Karpas-422 (cell line): Measurements from ENCODE around the gene XCR1. TPM values are rescaled to one million over a fixed set of nuclear protein-coding genes. Genes with fewer than 3 reads are reported as not detected.

ENCODE experiments used
- DNase-seq: peaks from one replicate; pipeline ENCODE4 v3.0.0-alpha.2; 2015
- H2AFZ ChIP-seq: fragments of 200-600 bp; sonication (generic); 2 replicates; pipeline ENCODE4 v1.6.1; 2014; ENCODE audit warnings: antibody characterized with exemption, low read length, mixed read lengths
- H3K27ac ChIP-seq: fragments of 200-600 bp; sonication (generic); 2 replicates; pipeline ENCODE4 v1.5.1; 2014; ENCODE audit warnings: mild to moderate bottlenecking, low read length, moderate library complexity
- H3K27me3 ChIP-seq: fragments of 200-600 bp; sonication (generic); 2 replicates; pipeline ENCODE4 v1.6.1; 2014; ENCODE audit warnings: low read length, mixed read lengths
- H3K36me3 ChIP-seq: fragments of 200-600 bp; sonication (generic); 2 replicates; pipeline ENCODE4 v1.6.1; 2014; ENCODE audit warnings: low read length, mixed read lengths; ENCODE audit not compliant: insufficient read depth
- H3K4me1 ChIP-seq: fragments of 200-600 bp; sonication (generic); 2 replicates; pipeline ENCODE4 v1.6.1; 2014; ENCODE audit warnings: mild to moderate bottlenecking, low read length, mixed read lengths
- H3K4me2 ChIP-seq: fragments of 200-600 bp; sonication (generic); 2 replicates; pipeline ENCODE4 v1.6.1; 2014; ENCODE audit warnings: low read length, low read depth, mild to moderate bottlenecking; ENCODE audit not compliant: poor library complexity, severe bottlenecking
- H3K4me3 ChIP-seq: fragments of 200-600 bp; sonication (generic); 2 replicates; pipeline ENCODE4 v1.5.1; 2014; ENCODE audit warnings: mild to moderate bottlenecking, antibody characterized with exemption, low read length, mixed read lengths
- H3K79me2 ChIP-seq: fragments of 200-600 bp; sonication (generic); 2 replicates; pipeline ENCODE4 v1.6.1; 2014; ENCODE audit warnings: mild to moderate bottlenecking, low read length, mixed read lengths
- H3K9ac ChIP-seq: fragments of 200-600 bp; sonication (generic); 2 replicates; pipeline ENCODE4 v1.6.0; 2014; ENCODE audit warnings: low read length
- H3K9me2 ChIP-seq: fragments of 200-600 bp; sonication (generic), shearing (Covaris generic); replicated peaks from 2 replicates; pipeline ENCODE4 v1.6.0; 2014; ENCODE audit warnings: mild to moderate bottlenecking, low read length, moderate library complexity; ENCODE audit not compliant: insufficient read depth
- H3K9me3 ChIP-seq: fragments of 300-700, 200-600 bp; sonication (generic); 2 replicates; pipeline ENCODE4 v1.6.1; 2014; ENCODE audit warnings: low read length, mixed read lengths
- H4K20me1 ChIP-seq: fragments of 200-600 bp; sonication (generic); 2 replicates; pipeline ENCODE4 v1.6.1; 2014; ENCODE audit warnings: mild to moderate bottlenecking, antibody characterized with exemption, low read length, low read depth; ENCODE audit not compliant: insufficient read depth
- total RNA-seq: library from RNA; depleted of rRNA; stranded (reverse); fragments of >200 nt; shearing (Covaris generic); gene quantifications from 2 replicates; pipeline ENCODE4 v1.2.3, GENCODE V29; 2014; ENCODE audit warnings: low replicate concordance

XCR1 gene
- total RNA-seq, 1 experiment from 2014 or later = not detected

DNA sequence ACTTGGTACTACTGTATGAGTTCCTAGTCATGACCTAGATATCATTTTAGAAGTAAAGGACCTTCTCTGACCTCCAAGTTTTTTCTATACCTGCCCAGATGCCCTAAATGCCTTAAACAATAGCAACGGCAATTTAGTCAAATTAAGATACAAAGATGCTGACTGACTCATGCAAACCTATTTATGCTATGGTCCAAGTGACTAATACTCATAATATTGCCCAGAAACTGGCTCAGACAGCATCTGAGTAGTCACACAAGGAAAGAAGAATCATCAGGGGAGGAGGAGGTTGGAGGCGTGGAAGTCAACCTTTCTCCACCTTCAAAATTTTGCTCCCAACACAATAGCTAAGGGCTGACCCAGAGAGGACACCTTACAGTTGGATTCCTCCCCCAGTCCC, 38.5 kb downstream of the XCR1 start:
- Histone ChIP-seq H3K27me3 (no peaks in the 10 kb centered on the region), H3K9me3 (no peaks in the 10 kb centered on the region), H3K4me3 (no peak overlapping the region), H3K4me1 (peaks cover 19% of the 10 kb centered on the region), H4K20me1 (no peaks in the 10 kb centered on the region), H2AFZ (no peak overlapping the region), H3K9ac (no peak overlapping the region), H3K4me2 (no peak overlapping the region), H3K79me2 (peaks cover 85% of the 10 kb centered on the region), H3K9me2 (no peaks in the 10 kb centered on the region), H3K36me3 (no peaks in the 10 kb centered on the region), H3K27ac (no peak overlapping the region)
- no peak for DNase-seq

DNA sequence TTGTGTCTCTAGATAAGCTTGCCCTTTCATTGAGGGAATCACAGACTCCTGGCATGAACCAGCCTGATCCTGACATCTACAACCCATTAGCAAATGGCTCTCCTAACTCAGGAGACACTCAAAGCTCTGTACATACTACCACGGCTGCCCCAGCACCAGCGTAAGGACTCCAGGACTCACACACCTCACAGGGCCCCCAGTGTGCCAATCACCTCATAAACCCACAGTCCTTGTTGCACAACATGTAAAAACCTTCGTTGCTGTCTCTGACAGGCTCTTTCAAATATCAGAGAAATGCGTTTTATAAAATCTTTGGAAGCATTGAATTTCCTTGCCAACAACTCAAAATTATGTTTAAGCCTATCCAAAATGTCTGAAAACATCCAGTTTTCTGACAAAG, 38.9 kb downstream of the XCR1 start:
- Histone ChIP-seq H3K27me3 (no peaks in the 10 kb centered on the region), H3K4me2 (no peak overlapping the region), H3K27ac (no peak overlapping the region), H2AFZ (no peak overlapping the region), H3K4me1 (peaks cover 15% of the 10 kb centered on the region), H3K9ac (no peak overlapping the region), H3K36me3 (0 out of 2 replicates have a peak, but pooled peaks cover 3% of the 10 kb centered on the region), H3K9me3 (no peaks in the 10 kb centered on the region), H3K4me3 (no peak overlapping the region), H4K20me1 (no peaks in the 10 kb centered on the region), H3K79me2 (peaks cover 81% of the 10 kb centered on the region), H3K9me2 (no peaks in the 10 kb centered on the region)
- no peak for DNase-seq

DNA sequence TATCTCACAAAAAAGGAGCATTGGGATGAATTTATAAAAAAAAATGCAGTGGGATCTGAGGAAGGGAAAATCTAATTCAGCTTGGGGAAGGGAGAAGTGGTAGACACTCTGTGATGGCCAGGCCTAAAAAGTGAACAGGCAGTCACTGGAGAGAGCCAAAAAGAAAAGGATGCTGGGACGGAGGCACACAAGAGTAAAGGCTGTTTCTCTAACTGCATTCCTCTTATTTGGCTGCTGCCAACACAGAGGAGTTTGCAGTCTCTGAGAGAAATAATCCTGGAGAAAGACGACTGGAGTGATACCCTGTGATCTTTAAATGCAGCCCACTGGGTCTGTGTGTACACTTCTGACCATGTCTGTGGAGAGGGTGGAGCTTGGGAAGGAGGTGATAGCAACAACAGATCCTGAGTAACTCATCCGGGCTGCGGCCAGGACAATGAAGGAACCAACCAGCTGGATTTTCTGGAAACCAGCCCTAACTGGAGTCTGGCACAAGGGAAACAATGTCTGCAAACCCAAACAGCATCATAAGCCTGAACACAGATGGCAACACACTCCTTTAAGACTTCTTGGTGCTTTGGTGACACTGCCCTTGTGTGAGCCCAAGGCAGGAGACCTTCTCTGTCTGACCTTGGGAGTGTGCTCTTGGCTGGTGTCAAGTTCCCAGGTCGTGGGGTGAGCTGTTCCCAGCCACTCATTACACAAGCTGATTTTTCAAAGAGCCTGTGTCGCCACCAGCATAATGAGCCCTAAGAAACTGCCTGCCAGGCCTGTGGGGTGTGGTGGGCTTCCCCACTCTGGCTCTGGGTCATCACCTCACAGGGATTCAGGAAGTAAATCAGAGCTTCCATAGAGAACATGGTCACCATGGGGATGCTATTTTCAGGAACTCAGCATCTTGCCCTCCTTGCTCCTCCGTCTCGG, 39.7 kb downstream of the XCR1 start:
- Histone ChIP-seq H2AFZ (no peak overlapping the region), H3K9me2 (no peaks in the 10 kb centered on the region), H3K27ac (no peak overlapping the region), H3K4me2 (no peak overlapping the region), H3K79me2 (peaks cover 74% of the 10 kb centered on the region), H3K9me3 (no peaks in the 10 kb centered on the region), H3K36me3 (0 out of 2 replicates have a peak, but pooled peaks cover 3% of the 10 kb centered on the region), H3K9ac (no peak overlapping the region), H4K20me1 (no peaks in the 10 kb centered on the region), H3K27me3 (no peaks in the 10 kb centered on the region), H3K4me3 (no peak overlapping the region), H3K4me1 (peaks cover 7% of the 10 kb centered on the region)
- DNase-seq = no peak

DNA sequence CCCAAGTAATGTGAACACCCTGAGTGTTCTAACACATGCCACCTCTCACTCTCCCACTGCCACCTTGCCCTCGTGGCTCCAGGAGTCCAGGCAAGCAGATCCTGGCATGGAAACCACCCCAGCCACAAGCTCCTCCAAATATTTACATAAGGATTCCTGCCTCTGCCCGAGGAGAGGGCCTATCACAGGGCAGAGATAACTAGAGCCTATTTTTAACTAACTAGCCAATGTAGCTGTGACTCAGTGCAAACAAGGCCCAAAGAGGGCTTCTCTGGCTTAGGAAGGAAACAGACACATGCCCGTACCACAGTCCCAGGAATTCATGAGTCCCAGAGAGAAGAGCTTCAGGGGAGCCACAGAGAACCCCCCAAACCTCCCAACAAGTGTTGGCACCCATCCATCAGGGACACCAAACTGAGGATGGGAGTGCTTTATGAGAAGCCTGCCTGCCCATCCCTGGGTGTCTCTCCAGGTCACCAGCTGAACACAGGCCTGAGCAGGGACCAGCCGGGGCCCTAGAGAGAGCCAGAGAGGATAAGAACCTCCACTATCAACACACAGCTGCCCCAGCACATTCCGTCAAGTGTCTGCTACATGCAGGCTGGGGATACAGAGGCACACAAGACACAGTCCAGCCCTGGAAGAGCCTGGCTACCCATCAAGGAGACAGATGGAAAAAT, 40.8 kb downstream of the XCR1 start:
- Histone ChIP-seq H2AFZ (no peak overlapping the region), H3K27ac (no peak overlapping the region), H3K9me3 (no peaks in the 10 kb centered on the region), H3K79me2 (peaks cover 62% of the 10 kb centered on the region), H3K9me2 (no peaks in the 10 kb centered on the region), H3K4me2 (no peak overlapping the region), H4K20me1 (no peaks in the 10 kb centered on the region), H3K4me3 (no peak overlapping the region), H3K27me3 (no peaks in the 10 kb centered on the region), H3K36me3 (peaks cover 7% of the 10 kb centered on the region; the same call in 1 of the 2 replicates), H3K9ac (no peak overlapping the region), H3K4me1 (peaks cover 5% of the 10 kb centered on the region)
- no peak for DNase-seq

DNA sequence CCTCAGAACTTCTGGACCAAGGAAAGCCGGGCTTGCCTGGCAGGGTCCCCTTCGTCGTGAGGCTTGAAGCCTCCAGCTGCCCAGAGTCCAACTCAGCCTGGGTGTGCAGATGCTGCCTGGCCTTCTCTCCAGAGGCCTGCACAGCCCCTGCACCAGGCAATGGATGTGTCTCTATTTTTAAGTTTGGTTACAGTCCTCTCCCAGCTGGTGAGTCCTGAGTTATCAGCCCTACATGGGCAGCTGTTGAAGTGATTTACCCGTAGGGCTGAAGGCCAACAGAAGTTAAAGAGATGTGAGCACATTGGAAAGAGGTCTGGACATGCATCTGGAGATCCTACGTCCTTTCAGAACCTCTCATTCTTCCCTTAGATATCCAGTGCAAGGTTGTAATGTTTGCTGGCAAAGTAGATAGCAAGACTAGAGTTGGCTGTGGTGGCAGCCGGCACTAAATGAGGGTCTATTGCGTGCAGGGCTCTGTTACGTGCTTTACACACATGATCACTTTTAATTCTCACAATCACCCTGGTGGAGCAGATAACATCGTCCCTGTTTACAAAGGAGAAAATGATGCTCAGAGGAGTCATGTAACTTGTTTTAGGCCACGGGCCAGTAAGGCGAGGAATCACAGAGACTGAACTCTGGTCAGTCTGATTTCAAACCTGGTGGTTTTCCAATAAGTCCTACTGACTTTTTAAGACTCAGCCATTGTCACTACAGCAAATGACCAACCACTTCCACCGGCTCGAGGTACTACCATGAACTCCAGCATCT, 41.6 kb downstream of the XCR1 start:
- Histone ChIP-seq H3K4me3 (no peak overlapping the region), H3K9me2 (no peaks in the 10 kb centered on the region), H3K27me3 (no peaks in the 10 kb centered on the region), H3K79me2 (peaks cover 56% of the 10 kb centered on the region), H3K36me3 (peaks cover 12% of the 10 kb centered on the region; the same call in 1 of the 2 replicates), H3K9ac (no peak overlapping the region), H3K9me3 (no peaks in the 10 kb centered on the region), H4K20me1 (no peaks in the 10 kb centered on the region), H3K4me1 (peaks cover 12% of the 10 kb centered on the region), H2AFZ (no peak overlapping the region), H3K4me2 (no peak overlapping the region), H3K27ac (no peak overlapping the region)
- no peak for DNase-seq

DNA sequence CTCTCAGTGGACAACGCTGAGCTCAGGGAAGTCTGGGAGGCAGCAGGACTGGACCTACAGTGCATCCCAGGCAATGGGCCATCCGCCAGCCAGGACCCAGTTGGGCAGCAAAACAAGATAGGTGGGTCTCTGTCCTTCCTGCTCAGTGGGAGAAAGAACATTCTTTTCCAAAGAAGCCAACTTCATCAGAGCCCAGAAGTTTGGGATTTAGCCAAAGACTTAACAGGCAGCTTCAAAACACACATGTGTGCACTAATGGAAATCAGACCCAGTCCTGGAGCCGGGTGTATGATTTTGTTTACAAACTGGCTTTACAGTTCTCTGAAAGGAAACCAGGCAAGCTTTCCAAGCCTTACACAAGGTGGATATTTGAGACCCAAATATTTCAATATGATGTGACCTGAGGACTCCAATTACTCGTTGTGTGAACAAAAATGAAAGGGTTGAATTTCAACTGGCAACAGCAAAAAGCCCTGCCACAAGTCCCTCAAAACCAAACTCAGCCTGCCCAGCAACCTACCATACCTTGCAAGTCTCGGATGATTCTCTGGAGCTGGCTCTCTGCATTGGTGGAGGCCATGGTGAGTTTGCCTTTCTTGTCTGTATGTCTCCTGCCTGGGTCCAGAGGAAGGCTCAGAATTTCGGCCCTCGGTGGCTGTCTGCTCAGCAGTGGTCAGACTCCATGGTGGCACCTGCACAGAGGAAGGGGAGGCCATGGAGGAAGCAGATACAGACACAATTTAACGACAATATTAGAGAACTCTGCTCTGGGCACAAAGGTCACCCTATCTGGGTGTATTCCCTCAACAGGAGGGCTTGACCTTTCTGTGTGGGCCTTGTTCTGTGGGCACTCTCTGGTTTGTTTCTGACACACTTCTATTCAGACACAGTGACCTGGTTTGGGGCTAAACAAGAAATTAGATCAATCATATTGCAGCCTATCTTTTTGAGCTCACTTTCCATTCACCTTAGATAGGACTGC, 42.7 kb downstream of the XCR1 start:
- H3K27ac ChIP-seq = no peak overlapping the region
- H3K4me1 ChIP-seq = peaks cover 12% of the 10 kb centered on the region
- no peak overlapping the region for H3K4me2 ChIP-seq
- no peaks in the 10 kb centered on the region for H3K9me2 ChIP-seq
- no peaks in the 10 kb centered on the region for H3K9me3 ChIP-seq
- no peak overlapping the region for H3K4me3 ChIP-seq
- H3K79me2 ChIP-seq = peaks cover 45% of the 10 kb centered on the region
- H3K27me3 ChIP-seq = no peaks in the 10 kb centered on the region
- peaks cover 18% of the 10 kb centered on the region; the same call in 1 of the 2 replicates for H3K36me3 ChIP-seq
- no peak for DNase-seq
- no peak overlapping the region for H2AFZ ChIP-seq
- H3K9ac ChIP-seq = no peak overlapping the region
- H4K20me1 ChIP-seq = no peaks in the 10 kb centered on the region

DNA sequence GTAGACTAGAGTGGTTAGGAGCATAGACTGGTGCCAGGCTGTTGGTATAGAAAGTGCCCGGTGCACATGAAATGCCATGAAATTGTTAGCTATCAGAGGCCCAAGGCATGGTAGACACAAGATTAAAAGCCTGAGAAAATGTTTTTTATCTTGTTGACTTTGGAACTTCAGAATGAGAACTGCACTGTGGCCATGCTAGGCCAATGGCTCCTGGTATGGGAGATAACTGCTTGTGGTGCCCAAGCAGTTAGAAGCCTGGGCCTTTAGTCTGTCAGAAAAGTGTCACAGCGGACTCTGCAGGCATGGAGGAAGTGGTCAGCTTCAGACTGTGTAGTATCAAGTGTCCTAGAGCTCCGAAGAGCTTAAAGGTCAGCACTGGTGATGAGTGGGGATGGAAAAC, 43.5 kb downstream of the XCR1 start:
- H3K9ac ChIP-seq = no peak overlapping the region
- H3K9me3 ChIP-seq = no peaks in the 10 kb centered on the region
- H3K36me3 ChIP-seq = peaks cover 25% of the 10 kb centered on the region; the same call in 1 of the 2 replicates

More for the DNA sequence above, 43.5 kb downstream of the XCR1 start:
- Histone ChIP-seq H3K4me2 (no peak overlapping the region), H3K4me3 (no peak overlapping the region), H3K27me3 (no peaks in the 10 kb centered on the region), H3K9me2 (no peaks in the 10 kb centered on the region), H3K79me2 (peaks cover 36% of the 10 kb centered on the region), H3K27ac (no peak overlapping the region), H3K4me1 (peaks cover 12% of the 10 kb centered on the region), H2AFZ (no peak overlapping the region), H4K20me1 (no peaks in the 10 kb centered on the region)
- DNase-seq = no peak
